Measurements from ENCODE around the gene KY.

Gene KY

GRCh38 chr3:134649106-134649705, 1.6 kb downstream of the KY start:
- H3K9me3 ChIP-seq (ENCODE audit: control insufficient read depth, insufficient read depth, low read length): no peaks in the 10 kb centered on the region
- H3K4me1 ChIP-seq (ENCODE audit: control insufficient read depth, low read length): no peaks in the 10 kb centered on the region
- H4K20me1 ChIP-seq (ENCODE audit: control insufficient read depth, insufficient read depth, low read depth, low read length): no peaks in the 10 kb centered on the region
- no peaks in the 10 kb centered on the region for H3K9me2 ChIP-seq (replicated peaks; ENCODE audit: control insufficient read depth, low read length)
- no peaks in the 10 kb centered on the region for H3F3A ChIP-seq (ENCODE audit: control insufficient read depth, insufficient read depth)
- no peak overlapping the region for H3K27ac ChIP-seq (ENCODE audit: low read depth, low read length)
- H3K27me3 ChIP-seq (ENCODE audit: control insufficient read depth, low read length): no peaks in the 10 kb centered on the region
- no peaks in the 10 kb centered on the region for H3K36me3 ChIP-seq (ENCODE audit: control insufficient read depth, low read length)
- H3K4me2 ChIP-seq (ENCODE audit: low read length): no peak overlapping the region
- no peaks in the 10 kb centered on the region for H3K79me2 ChIP-seq (ENCODE audit: control insufficient read depth, low read length)
- H3K4me3 ChIP-seq (ENCODE audit: low read length): no peak overlapping the region
- TF ChIP-seq EZH2phosphoT487 (IDR thresholded peaks at IDR 0.05; ENCODE audit: borderline replicate concordance, low read length): no peak
- no peak for TF ChIP-seq CTCF (IDR thresholded peaks at IDR 0.05; ENCODE audit: low read depth, low read length, poor library complexity, severe bottlenecking)

GRCh38 chr3:134647902-134648760, 2.7 kb downstream of the KY start:
- Histone ChIP-seq H3K9me2 (replicated peaks; ENCODE audit: control insufficient read depth, low read length) (no peaks in the 10 kb centered on the region), H3K79me2 (ENCODE audit: control insufficient read depth, low read length) (no peaks in the 10 kb centered on the region), H3K4me2 (ENCODE audit: low read length) (no peak overlapping the region), H3F3A (ENCODE audit: control insufficient read depth, insufficient read depth) (no peaks in the 10 kb centered on the region), H3K36me3 (ENCODE audit: control insufficient read depth, low read length) (no peaks in the 10 kb centered on the region), H3K27me3 (ENCODE audit: control insufficient read depth, low read length) (no peaks in the 10 kb centered on the region), H4K20me1 (ENCODE audit: control insufficient read depth, insufficient read depth, low read depth, low read length) (no peaks in the 10 kb centered on the region), H3K4me1 (ENCODE audit: control insufficient read depth, low read length) (no peaks in the 10 kb centered on the region), H3K4me3 (ENCODE audit: low read length) (no peak overlapping the region), H3K9me3 (ENCODE audit: control insufficient read depth, insufficient read depth, low read length) (no peaks in the 10 kb centered on the region), H3K27ac (ENCODE audit: low read depth, low read length) (no peak overlapping the region)
- TF ChIP-seq CTCF (IDR thresholded peaks at IDR 0.05; ENCODE audit: low read depth, low read length, poor library complexity, severe bottlenecking) (no peak), EZH2phosphoT487 (IDR thresholded peaks at IDR 0.05; ENCODE audit: borderline replicate concordance, low read length) (no peak)

- Histone ChIP-seq H3K27me3 (ENCODE audit: control insufficient read depth, low read length) (no peaks in the 10 kb centered on the region), H3K79me2 (ENCODE audit: control insufficient read depth, low read length) (no peaks in the 10 kb centered on the region), H3K27ac (ENCODE audit: low read depth, low read length) (no peak overlapping the region), H4K20me1 (ENCODE audit: control insufficient read depth, insufficient read depth, low read depth, low read length) (no peaks in the 10 kb centered on the region), H3K4me1 (ENCODE audit: control insufficient read depth, low read length) (no peaks in the 10 kb centered on the region), H3K4me2 (ENCODE audit: low read length) (no peak overlapping the region), H3F3A (ENCODE audit: control insufficient read depth, insufficient read depth) (no peaks in the 10 kb centered on the region), H3K9me2 (replicated peaks; ENCODE audit: control insufficient read depth, low read length) (no peaks in the 10 kb centered on the region), H3K36me3 (ENCODE audit: control insufficient read depth, low read length) (no peaks in the 10 kb centered on the region), H3K4me3 (ENCODE audit: low read length) (no peak overlapping the region), H3K9me3 (ENCODE audit: control insufficient read depth, insufficient read depth, low read length) (no peaks in the 10 kb centered on the region)
- TF ChIP-seq CTCF (IDR thresholded peaks at IDR 0.05; ENCODE audit: low read depth, low read length, poor library complexity, severe bottlenecking): no peak
- TF ChIP-seq EZH2phosphoT487 (IDR thresholded peaks at IDR 0.05; ENCODE audit: borderline replicate concordance, low read length): no peak
Observed at GRCh38 chr3:134646086-134646485, 4.7 kb downstream of the KY start.

Data from DOHH2 (cell line).